ENCODE results near the gene TM4SF4.

- TF ChIP-seq POLR2AphosphoS5 (IDR thresholded peaks at IDR 0.05): no peak
- no peak for TF ChIP-seq CTCF (IDR thresholded peaks at IDR 0.05)
- no peak for TF ChIP-seq POLR2A (IDR thresholded peaks at IDR 0.05)
- no peak for TF ChIP-seq EP300 (IDR thresholded peaks at IDR 0.05)
These were observed 78.2 kb downstream of the TM4SF4 start for GRCh38 chr3:149552700-149553099.
